GM19328 (cell line): ENCODE data around the gene ARRB1.

ENCODE experiments used
- ATAC-seq: cut with Tn5 transposase; IDR thresholded peaks from one replicate; pipeline ENCODE4 v1.9.1; 2021; ENCODE audit warnings: mild to moderate bottlenecking, moderate library complexity; ENCODE audit not compliant: unreplicated experiment

Gene ARRB1

DNA sequence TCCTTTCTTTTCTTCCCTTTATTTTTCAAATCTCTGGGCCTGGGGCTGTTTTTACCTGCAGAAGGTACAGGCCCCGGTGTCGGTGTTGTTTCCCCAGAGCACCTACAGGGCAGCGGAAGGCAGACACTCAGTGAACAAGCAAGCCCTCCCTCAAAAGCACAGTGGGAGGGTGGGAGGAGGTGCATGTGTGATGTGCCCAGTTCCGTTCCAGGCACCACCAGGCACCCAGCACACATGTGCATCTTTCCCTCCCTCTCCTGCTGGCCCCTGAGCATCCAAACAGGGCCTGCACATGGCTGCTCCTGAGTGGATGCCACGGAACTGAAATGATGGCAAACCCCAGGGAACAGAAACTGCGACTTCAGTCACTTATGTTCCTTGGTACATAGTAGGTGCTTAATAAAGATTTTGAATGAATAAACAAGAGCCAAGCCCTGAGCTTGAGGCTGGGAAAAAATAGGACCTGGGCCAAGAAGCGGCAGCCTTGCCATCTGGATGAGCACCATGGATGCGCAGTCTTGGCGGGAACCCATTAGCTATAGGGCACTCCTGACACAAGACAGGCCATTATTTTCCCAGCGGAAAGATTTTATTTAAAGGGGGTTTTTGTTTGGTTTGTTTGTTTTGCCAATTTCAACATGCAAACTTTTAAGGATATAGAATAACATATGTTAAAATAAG is 47.8 kb downstream of the ARRB1 start:
- ATAC-seq: no peak

DNA sequence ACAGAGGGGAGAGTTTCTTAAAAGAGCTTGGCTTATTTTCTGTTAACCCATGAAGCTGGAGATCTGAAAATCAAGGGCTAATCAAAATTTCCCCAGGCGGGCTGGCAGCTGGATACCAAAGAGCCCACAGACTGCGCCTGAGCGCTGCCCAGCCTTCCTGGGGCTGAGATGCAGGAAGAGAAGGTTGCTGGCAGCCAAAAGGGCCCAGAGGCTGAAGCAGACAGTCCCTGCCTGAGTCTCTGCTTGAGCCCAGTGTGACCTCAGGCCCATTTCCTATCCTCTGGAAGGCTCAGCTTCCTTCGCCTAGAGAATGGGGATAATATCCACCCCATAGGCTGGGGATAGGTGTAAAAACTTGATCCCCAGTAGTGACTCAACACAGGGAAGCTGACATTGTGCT is 49.1 kb downstream of the ARRB1 start:
- ATAC-seq: no peak

DNA sequence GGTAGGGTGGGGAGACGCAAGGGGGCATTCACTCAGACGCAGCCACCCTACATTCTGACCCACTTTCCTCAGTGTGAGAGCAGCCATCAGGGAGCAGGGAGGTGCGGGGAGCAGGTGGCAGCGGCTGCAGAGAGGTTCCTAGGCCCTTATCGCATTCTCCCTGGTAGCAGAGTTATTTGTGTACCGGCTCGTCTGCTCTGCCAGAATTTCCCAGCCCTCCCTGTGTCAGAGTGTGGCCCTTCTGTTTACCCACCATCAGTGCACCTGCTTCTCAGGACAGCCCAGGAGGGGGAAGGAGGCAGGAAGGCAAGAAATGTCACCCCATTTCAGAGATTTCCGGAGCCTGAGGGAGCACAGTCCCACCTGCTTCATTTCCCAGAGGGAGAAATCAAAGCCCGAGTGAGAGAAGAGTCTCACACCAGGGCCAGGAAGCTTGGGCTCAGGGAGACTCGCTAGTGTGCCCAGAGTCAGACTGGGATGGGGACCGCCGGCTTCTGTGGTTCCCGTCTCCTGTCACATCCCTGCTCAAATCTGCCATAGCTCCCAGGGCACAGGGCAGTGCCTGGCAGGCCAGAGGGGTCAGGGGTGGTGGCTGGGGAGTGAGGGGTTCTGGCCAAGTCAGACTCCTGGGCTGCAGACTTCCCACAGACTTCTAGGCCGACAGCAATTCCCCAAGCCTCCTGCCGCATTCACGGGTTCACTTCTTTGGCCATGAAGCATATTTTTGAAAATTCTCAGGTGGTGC is 49.7 kb downstream of the ARRB1 start:
- no peak for ATAC-seq

DNA sequence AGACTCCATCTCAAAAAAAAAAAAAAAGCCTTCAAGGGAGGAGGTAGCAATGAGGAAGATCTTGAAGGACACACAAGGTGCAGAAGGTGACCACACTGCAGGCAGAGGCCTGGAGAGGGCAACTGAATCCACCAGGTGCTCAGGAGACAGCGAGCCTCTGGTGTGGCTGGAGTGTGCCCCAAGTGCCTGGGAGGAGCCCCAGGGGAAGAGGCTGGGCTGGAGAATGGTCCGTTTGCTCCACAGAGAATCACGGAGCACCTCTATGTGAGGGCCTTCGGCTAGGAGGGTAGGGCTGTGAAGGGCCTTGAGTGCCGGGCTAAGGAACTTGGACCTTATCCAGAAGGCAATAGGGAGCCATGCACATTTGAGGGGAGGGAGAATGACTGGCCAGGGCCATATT is 50.3 kb downstream of the ARRB1 start:
- ATAC-seq: no peak

DNA sequence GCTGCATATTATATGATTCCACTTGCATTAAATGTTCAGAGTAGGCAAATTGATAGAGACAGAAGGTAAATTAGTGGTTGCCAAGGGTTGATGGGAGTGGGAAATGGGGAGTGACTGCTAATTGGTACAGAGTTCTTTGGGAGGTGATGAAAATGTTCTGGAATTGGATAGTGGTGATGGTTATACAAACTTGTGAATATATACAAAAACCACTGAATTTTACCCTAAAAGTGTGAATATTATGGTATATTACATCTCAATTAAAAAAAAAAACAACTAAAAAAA is 52.5 kb downstream of the ARRB1 start:
- ATAC-seq: no peak

DNA sequence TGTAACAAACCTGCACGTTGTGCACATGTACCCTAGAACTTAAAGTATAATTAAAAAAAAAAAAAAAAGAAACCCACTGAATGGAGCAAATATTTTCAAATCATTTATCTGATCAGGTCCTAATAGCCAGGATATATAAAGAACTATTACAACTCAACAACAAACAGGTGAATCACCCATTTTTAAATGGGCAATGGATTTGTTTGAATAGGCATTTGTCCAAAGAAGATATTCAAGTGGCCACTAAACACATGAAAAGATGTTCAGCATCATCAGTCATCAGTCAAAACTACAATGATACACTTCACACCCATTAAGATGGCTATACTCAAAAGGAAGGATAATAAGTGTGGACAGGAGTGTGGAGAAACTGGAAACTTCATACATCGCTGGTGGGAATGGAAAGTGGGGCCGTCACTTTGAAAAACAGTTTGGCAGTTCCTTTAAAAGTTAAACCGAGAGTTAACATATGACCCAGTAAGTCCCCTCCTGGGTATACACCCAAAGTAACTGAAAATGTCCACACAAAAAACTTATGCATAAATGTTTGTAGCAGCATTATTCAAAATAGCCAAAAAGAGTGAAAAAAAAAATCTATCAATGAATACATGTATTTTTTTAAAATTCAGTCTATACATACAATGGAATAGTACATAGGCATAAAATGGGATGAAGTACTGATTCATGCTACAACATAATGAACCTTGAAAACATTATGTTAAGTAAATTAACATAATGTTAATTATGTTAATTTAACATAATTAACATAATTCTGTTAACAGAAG is 53.1 kb downstream of the ARRB1 start:
- ATAC-seq: no peak

DNA sequence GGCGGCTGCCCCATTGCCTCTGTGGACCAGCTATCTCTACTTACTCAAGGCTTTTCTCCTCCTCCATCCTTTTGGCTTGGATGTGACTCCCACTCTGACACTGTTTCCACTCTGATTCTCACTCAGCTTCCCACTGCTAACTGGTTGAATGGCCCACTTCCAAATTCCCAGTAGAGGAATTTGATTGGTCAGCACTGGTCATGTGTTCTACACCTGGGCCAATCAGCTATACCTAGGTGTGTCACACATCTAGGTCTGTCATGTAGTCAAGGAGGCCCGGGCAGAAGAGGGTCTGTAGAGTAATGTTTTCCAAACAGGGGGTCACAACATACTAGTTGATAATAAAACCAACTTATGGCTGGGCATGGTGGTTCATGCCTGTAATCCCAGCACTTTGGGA is 57.6 kb downstream of the ARRB1 start:
- ATAC-seq: no peak

DNA sequence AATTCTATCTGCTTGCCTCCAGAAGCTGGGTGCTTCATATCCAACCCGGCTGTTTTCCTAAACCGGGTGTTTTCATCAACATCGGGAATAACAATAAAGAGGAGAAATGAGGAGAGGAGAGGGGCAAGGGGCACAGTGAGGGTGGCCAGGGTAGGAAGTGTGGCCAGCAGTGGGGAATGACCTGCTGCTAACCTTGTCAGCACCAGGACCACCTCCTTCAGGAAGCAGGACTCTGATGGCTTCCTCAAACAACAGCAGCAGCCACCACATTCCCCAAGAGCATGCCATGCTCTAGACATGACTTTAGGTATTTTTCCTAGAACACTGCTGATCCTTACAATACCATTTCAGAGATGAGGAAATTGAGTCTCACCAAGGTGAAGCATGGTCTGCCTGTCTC is 58.5 kb downstream of the ARRB1 start:
- no peak for ATAC-seq

DNA sequence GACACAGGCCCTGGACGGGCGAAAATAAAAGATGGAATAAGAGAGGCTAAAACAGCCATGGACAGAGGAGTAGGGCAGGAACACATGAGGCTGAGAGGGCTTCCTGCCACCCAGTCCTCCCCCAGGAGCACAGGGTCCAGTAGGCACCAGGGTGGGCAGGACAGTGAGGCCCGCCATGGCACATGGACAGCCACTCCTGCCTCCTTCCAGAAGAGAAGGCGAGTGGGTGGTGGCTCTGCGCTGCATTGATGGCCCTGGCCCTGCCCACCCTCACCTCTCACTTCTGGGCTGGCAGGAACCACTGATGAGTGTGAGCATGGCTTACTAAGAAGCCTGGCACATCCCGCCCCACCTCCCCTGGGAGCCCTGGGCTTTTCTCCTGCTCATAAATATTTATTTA is 59.7 kb downstream of the ARRB1 start:
- no peak for ATAC-seq

DNA sequence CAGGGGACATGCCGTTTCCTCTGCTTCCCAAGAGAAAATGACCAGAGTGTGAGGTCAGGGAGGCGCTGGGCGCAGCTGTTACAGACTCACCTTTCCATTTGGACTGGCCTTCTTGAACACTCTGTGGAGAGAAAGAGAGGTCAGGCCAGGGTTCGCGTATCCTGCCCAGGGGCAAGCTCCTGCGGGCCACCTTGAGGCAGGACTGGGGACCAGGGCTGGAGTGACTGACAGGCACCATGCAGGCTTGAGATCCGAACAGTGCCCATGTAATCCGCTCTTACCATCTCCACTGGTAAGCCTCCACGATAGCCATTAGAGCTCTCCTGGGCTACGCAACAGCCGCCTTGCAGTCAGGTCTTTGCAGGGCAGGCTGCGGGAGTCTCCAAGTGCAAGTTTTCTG is 61.5 kb downstream of the ARRB1 start:
- ATAC-seq: no peak

DNA sequence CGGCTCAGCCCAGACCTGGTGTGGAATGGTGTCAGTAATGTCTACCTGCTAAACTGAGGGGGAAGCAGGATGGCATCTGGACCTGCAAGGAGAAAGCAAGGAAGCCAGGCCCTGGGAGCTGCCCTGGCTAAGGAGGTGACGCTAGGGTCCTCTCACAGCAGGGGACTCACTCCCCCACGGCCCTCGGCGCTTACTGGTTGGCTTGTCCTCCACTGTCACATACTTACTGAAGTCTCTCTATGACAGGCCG is 62.0 kb downstream of the ARRB1 start:
- ATAC-seq: no peak

DNA sequence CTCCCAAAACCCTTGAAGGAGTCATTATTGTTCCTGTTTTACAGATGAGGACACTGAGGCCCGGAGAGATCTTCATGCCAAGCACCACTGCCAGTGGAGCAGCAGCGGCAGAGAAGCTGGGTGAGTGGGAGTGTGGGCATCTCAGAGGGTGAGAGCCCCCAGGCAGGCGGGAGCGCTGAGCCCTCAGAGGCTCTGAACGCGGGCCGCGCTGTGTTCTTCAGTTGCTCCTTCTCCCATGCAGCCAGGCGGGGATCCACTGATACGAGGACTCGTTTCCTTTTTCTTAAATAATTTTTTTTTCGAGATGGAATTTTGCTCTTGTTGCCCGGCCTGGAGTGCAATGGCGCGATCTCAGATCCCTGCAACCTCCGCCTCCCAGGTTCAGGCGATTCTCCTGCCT is 63.9 kb downstream of the ARRB1 start:
- no peak for ATAC-seq

DNA sequence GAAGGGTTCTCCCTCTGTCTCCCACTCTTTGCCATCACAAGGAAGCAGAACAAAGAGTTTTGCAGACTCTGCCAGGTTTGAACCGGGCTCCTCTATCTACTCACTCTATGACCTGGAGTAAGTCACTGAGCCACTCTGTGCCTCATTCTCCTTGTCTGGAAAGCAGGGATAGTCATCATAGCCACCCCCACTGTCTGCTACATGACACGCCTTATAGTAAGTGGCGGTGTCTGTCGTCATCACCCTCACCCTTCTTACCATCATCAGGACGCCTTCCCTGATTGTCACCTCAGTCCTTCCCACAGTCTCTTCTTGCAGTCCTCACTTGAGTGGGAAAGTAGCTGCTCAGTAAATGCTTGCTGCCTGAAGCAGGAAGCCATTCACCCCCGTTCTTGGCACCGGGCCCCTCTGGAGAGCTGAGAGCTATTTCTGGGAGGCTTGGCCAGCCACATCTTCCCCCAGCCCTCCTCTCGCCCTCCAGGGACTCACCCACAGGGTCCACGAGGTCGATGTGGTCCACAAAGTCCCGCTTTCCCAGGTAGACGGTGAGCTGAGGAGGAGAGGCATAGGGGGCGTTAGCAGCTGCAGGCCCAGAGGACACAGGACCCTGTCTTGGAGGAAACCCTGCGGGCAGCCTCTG is 64.5 kb downstream of the ARRB1 start:
- no peak for ATAC-seq

DNA sequence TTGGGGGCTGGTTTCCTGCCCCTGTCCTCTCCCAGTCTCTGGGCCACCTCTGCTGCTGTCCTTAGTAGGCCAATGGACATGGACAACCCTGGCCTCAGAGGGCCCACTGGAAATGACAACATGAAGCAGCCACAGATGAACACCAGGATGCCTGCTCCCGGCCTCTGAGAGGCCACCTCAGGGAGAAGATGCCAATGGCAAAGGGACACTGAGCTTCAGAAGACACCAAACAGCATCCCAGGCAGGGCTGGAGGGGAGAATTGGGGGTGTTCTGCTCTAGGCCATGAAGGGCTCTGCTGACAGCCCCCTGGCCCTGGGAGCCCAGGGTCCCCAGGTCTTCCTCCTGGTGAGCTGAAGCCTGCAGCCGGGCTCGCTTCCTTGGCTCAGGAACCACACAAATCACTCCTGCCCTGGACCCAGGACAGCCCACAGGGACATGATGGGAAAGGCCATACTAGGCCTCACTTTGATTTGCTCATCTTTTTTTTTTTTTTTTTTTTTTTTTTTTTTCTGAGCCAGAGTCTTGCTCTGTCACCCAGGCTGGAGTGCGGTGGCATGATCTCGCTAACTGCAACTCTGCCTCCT is 65.6 kb downstream of the ARRB1 start:
- no peak for ATAC-seq

DNA sequence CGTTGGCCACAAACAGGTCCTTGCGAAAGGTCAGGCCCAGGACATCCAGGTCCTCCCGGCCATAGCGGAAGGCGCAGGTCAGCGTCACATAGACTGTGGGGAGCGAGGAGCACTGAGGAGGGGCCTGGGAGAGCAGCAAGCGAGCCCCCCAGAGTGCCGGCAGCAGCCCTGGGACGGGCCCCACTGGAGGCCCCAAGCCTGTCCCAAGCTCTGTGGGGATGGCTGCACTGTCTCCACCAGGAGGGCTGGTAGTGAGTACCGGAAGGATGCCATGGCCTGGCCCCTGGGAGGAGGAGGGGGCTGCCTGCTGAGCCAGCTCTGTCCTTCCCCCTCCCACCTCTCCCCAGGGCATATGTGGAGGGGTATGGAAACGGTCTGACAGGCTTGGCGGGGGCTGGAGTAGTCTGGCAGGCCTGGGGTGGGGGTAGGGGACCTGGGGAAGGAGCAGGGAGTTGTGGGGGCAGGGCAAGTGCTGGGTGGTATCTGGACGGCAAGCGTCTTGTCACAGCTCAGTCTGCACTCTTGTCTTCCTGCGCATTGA is 68.0 kb downstream of the ARRB1 start:
- no peak for ATAC-seq

DNA sequence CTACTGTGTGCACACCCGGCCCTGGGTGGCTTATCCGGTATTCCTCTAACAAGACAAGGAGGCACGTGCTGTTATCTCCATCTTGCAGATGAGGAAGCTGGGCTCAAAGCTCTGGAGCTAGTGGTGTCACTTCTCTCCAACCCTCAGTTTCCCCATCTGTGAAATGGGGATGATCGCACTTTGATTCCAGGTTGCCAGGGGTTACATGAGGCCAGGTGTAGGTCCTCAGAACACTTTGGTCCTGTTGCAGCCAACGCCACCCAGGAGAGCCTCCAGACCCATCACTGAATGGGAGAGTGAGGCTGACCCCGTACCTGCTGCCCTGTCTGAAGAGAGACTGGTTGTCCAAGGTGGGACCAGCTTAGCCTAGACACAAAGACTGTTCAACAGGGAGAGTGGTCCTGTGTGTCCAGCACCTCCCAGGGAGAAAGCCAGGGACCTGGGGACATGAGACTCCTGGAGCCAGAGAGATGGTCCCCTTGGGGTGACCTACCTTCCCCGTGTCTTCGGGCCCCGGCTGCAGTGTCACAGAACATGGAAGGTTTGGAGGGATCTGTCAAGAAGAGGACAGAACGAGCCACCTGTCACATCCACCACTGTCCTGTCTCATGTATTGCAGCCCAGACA is 69.9 kb downstream of the ARRB1 start:
- no peak for ATAC-seq

DNA sequence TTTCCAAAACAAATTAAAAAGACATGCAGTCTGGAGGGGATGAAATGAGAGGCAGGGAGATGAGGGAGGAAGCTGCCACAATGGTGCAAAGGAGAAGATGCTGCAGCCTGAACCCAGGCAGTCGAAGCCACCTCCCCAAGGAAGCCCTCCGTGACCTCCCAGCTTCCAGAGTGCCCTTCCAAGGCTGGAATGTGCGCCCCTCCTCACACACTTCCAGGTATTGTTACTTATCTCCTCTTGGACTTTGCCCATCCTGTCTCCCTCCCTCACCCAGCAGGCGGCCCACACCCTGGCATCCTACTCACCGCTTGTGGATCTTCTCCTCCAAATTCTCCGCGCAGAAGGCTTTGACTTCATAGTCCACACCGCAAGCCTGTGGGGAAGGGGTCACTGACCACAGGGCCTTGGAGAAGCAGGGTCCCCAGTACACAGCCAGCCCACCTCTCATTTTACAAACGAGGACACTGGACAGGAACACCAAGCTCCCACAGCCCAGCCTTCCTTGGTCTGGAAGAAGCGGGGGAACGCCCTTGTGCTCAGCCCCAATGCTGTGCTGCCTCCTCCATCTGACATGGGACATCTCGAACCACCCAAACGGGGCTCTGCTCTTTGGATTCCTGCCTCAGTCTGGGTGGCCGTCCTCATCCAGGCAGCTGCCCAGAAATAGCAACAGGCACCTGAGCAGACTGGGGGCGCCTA is 70.5 kb downstream of the ARRB1 start:
- ATAC-seq: no peak

DNA sequence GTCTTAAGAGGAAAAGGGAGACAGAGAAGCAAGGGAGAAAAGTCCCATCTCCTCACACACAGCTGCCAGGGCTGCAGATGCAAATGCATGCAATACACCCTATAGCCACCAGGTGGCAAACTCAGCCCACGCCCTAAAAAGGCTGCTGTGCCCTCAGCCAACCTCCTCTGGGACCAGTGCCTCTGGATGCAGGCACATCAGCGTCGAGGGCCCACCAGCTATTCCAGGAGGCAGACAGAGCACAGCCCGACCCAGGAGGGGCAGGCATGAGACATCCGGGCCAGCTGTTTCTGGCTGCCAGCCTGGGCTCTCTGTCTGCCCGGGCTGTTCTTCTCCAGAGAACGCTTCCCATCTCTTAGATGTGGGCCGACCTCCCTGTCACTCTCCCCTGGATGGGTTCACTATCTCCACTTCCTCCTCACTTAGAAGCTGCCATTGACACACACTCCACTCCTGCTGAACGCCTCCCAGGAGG is 71.2 kb downstream of the ARRB1 start:
- no peak for ATAC-seq

DNA sequence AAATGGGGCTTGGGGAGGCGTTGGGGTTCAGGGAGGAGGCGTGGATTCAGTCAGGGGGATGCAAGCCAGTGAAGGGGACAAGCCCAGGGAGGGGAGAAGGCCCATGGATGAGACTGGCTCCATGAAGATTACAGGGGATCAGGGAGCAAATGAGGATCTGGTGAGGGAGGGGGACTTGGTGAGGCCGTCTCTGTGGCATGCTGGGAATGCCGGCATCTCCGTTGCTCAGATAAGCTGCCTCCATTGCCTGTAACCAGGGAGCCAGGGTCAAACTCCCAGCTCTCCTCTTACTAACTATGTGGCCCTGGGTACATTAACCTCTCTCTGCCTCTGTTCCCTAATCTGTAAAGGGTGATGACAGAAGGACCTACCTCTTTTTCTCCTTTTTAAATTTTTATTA is 72.2 kb downstream of the ARRB1 start:
- no peak for ATAC-seq
